Measurements from ENCODE around the gene PHF3.

DNA sequence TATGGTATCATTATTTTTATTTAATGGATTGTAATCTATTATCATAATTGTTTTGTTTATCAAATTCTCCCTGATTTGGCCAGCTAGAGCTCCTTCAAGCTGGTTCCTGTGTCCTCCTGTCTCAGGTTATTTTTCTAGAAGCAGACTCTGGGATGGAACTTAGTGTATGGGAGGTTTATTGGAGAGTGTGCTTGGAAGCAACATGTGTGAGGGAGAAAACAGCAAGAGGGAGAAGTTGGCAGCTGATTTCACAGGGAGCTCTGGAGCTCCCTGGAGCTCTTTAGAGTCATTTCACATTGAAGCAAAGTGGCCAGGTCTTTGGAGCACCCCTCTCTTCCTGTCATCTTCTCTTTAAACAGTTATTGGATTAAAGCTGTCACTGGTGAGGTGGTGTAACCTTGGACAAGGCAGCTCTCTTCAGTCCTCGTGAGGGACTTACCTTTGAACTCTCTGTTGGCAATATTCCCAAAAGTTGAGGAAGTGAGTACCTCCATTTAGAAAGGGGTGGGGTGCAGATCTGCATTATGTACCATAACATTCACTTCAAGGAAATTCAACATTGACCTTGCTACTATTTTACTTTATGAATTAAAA lies 103.6 kb downstream of the PHF3 start:
- TF ChIP-seq, protein P1, sequence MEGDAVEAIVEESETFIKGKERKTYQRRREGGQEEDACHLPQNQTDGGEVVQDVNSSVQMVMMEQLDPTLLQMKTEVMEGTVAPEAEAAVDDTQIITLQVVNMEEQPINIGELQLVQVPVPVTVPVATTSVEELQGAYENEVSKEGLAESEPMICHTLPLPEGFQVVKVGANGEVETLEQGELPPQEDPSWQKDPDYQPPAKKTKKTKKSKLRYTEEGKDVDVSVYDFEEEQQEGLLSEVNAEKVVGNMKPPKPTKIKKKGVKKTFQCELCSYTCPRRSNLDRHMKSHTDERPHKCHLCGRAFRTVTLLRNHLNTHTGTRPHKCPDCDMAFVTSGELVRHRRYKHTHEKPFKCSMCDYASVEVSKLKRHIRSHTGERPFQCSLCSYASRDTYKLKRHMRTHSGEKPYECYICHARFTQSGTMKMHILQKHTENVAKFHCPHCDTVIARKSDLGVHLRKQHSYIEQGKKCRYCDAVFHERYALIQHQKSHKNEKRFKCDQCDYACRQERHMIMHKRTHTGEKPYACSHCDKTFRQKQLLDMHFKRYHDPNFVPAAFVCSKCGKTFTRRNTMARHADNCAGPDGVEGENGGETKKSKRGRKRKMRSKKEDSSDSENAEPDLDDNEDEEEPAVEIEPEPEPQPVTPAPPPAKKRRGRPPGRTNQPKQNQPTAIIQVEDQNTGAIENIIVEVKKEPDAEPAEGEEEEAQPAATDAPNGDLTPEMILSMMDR (IDR thresholded peaks at IDR 0.05; ENCODE audit: low read length), result no peak
- TF ChIP-seq EZH2 (IDR thresholded peaks at IDR 0.05; ENCODE audit: borderline replicate concordance, low read length), result no peak
